IPS DF 6.9 (cell line): ENCODE measurements around the gene RNF183.
"Not testable (repeated sequence)": the region's sequence is repeated elsewhere in the genome, so short reads cannot be mapped to it uniquely, and the experiment has no call there.

Experiments used
- DNase-seq: peaks from one replicate; pipeline ENCODE4 v3.0.0-alpha.2; 2013; ENCODE audit warnings: low read depth, low spot score
- H3K27ac ChIP-seq: one replicate; pipeline ENCODE4 v1.5.1; 2013; ENCODE audit warnings: low read length, control low read depth
- H3K27me3 ChIP-seq: 2 replicates; pipeline ENCODE4 v1.6.1; 2013; ENCODE audit warnings: mild to moderate bottlenecking, low read length; ENCODE audit not compliant: control insufficient read depth, insufficient read depth
- H3K36me3 ChIP-seq: 2 replicates; pipeline ENCODE4 v1.6.1; 2013; ENCODE audit warnings: low read length; ENCODE audit not compliant: control insufficient read depth, insufficient read depth
- H3K4me1 ChIP-seq: 2 replicates; pipeline ENCODE4 v1.6.1; 2013; ENCODE audit warnings: low read length; ENCODE audit not compliant: control insufficient read depth, insufficient read depth
- H3K4me3 ChIP-seq: 2 replicates; pipeline ENCODE4 v1.5.1; 2013; ENCODE audit warnings: mild to moderate bottlenecking, low read length
- H3K9me3 ChIP-seq: 2 replicates; pipeline ENCODE4 v1.6.1; 2013; ENCODE audit warnings: low read length, inconsistent platforms; ENCODE audit not compliant: control insufficient read depth, insufficient read depth
- WGBS: extraction: QIAGEN DNeasy Blood & Tissue Kit; methylation state at CpG from one replicate; pipeline ENCODE4 v1.1.7; 2013; ENCODE audit warnings: mixed read lengths, missing lambda C conversion rate; ENCODE audit not compliant: insufficient read length, insufficient coverage; 5-methylcytosine and 5-hydroxymethylcytosine counted together

RNF183 gene

GRCh38 chr9:113298924-113299770 lies 4.0 kb downstream of the RNF183 start:
- no CpG with 5 or more reads among the region's 15 CpGs for WGBS
- H3K27me3 ChIP-seq, result no peaks in the 10 kb centered on the region
- H3K36me3 ChIP-seq, result no peaks in the 10 kb centered on the region
- H3K27ac ChIP-seq, result no peak overlapping the region
- no peak overlapping the region for H3K4me3 ChIP-seq
- 0 out of 2 replicates have a peak, but pooled peaks cover 1% of the 10 kb centered on the region for H3K4me1 ChIP-seq
- DNase-seq, result no peak
- H3K9me3 ChIP-seq, result no peaks in the 10 kb centered on the region

- Histone ChIP-seq H3K4me1 (0 out of 2 replicates have a peak, but pooled peaks cover 1% of the 10 kb centered on the region), H3K9me3 (no peaks in the 10 kb centered on the region), H3K27me3 (no peaks in the 10 kb centered on the region), H3K27ac (no peak overlapping the region), H3K36me3 (no peaks in the 10 kb centered on the region; the same call in 1 of the 2 replicates), H3K4me3 (no peak overlapping the region)
- no CpG with 5 or more reads among the region's 8 CpGs for WGBS
- no peak for DNase-seq
Observed at GRCh38 chr9:113298311-113298710, 4.9 kb downstream of the RNF183 start.

- Histone ChIP-seq H3K27ac (no peak overlapping the region), H3K36me3 (peaks cover 5% of the 10 kb centered on the region; the same call in 1 of the 2 replicates), H3K4me3 (no peak overlapping the region), H3K4me1 (0 out of 2 replicates have a peak, but pooled peaks cover 1% of the 10 kb centered on the region), H3K9me3 (no peaks in the 10 kb centered on the region), H3K27me3 (no peaks in the 10 kb centered on the region)
- no peak for DNase-seq
- WGBS, result no CpG with 5 or more reads among the region's 9 CpGs
Observed at GRCh38 chr9:113296796-113297558, 6.2 kb downstream of the RNF183 start.

GRCh38 chr9:113296247-113296646 lies 6.9 kb downstream of the RNF183 start:
- not testable (repeated sequence) for DNase-seq, H3K9me3 ChIP-seq, H3K27me3 ChIP-seq, H3K4me1 ChIP-seq, H3K27ac ChIP-seq, H3K4me3 ChIP-seq, H3K36me3 ChIP-seq
- no CpG with 5 or more reads among the region's 8 CpGs for WGBS

GRCh38 chr9:113293285-113293878 lies 9.8 kb downstream of the RNF183 start:
- Histone ChIP-seq H3K27ac (no peak overlapping the region), H3K9me3 (no peaks in the 10 kb centered on the region), H3K36me3 (peaks cover 16% of the 10 kb centered on the region; the same call in 1 of the 2 replicates), H3K4me3 (no peak overlapping the region), H3K4me1 (no peaks in the 10 kb centered on the region), H3K27me3 (no peaks in the 10 kb centered on the region)
- no CpG with 5 or more reads among the region's 7 CpGs for WGBS
- DNase-seq, result no peak

- no peak overlapping the region for H3K4me3 ChIP-seq
- H3K27me3 ChIP-seq, result no peaks in the 10 kb centered on the region
- no peak for DNase-seq
- no peaks in the 10 kb centered on the region for H3K4me1 ChIP-seq
- no peaks in the 10 kb centered on the region for H3K9me3 ChIP-seq
- no peak overlapping the region for H3K27ac ChIP-seq
- peaks cover 32% of the 10 kb centered on the region; the same call in 1 of the 2 replicates for H3K36me3 ChIP-seq
- no CpG with 5 or more reads among the region's 6 CpGs for WGBS
Observed at GRCh38 chr9:113290052-113290607, 13.0 kb downstream of the RNF183 start.

GRCh38 chr9:113289091-113289490 lies 14.1 kb downstream of the RNF183 start:
- H3K27me3 ChIP-seq, result no peaks in the 10 kb centered on the region
- no peaks in the 10 kb centered on the region for H3K4me1 ChIP-seq
- no CpG with 5 or more reads among the region's 2 CpGs for WGBS
- no peak for DNase-seq
- H3K27ac ChIP-seq, result no peak overlapping the region
- peaks cover 37% of the 10 kb centered on the region; the same call in 1 of the 2 replicates for H3K36me3 ChIP-seq
- H3K4me3 ChIP-seq, result no peak overlapping the region
- H3K9me3 ChIP-seq, result no peaks in the 10 kb centered on the region

GRCh38 chr9:113281356-113281755 lies 21.8 kb downstream of the RNF183 start:
- no peaks in the 10 kb centered on the region for H3K9me3 ChIP-seq
- no peaks in the 10 kb centered on the region for H3K27me3 ChIP-seq
- no peak for DNase-seq
- no peak overlapping the region for H3K27ac ChIP-seq
- no CpG with 5 or more reads among the region's 4 CpGs for WGBS
- H3K4me1 ChIP-seq, result no peaks in the 10 kb centered on the region
- no peak overlapping the region for H3K4me3 ChIP-seq
- H3K36me3 ChIP-seq, result peaks cover 24% of the 10 kb centered on the region; the same call in 1 of the 2 replicates

- H3K36me3 ChIP-seq, result peaks cover 11% of the 10 kb centered on the region; the same call in 1 of the 2 replicates
- no peak overlapping the region for H3K27ac ChIP-seq
- H3K27me3 ChIP-seq, result no peaks in the 10 kb centered on the region
- H3K4me1 ChIP-seq, result no peaks in the 10 kb centered on the region
- WGBS, result no CpG with 5 or more reads among the region's 4 CpGs
- no peak for DNase-seq
- no peak overlapping the region for H3K4me3 ChIP-seq
- no peaks in the 10 kb centered on the region for H3K9me3 ChIP-seq
Observed at GRCh38 chr9:113278840-113279239, 24.3 kb downstream of the RNF183 start.
